ENCODE results near the gene PDGFC. TPM values are rescaled to one million over a fixed set of nuclear protein-coding genes. Genes with fewer than 3 reads are reported as not detected.

Gene PDGFC
- total and polyA plus RNA-seq, 2 of the 8 experiments (the other 6 are each of a cell fraction or from before 2014, with no cell fraction given) = 0.65 to 2.7 TPM

- H3K27ac ChIP-seq (ENCODE audit: low read depth, low read length) = no peak overlapping the region
- ChIA-PET POLR2A (ENCODE audit: partially characterized antibody) (no interaction called here), CTCF (ENCODE audit: partially characterized antibody) (no interaction called here)
- no peaks in the 10 kb centered on the region for H3K79me2 ChIP-seq (ENCODE audit: control insufficient read depth in 1 of 2, insufficient read depth in 2 of 2, low read length in 2 of 2)
- no peak overlapping the region for H3K23ac ChIP-seq (ENCODE audit: insufficient read length)
- no peak for FAIRE-seq
- H2BK12ac ChIP-seq (ENCODE audit: low read depth, low read length) = no peak overlapping the region
- no peak overlapping the region for H2BK5ac ChIP-seq (ENCODE audit: low read depth, low read length)
- H4K20me1 ChIP-seq (replicated peaks in 1 of 2; ENCODE audit: control insufficient read depth in 1 of 2, insufficient read depth in 2 of 2, low read length in 2 of 2) = no peaks in the 10 kb centered on the region
- H3K4me1 ChIP-seq (replicated peaks in 1 of 4; ENCODE audit: control insufficient read depth in 3 of 4, insufficient read depth in 4 of 4, low read length in 3 of 4) = peaks cover 4 to 8% (median 5%) of the 10 kb centered on the region in 4 experiments; a peak in 4 of 7 replicates
- H3K9me3 ChIP-seq (ENCODE audit: insufficient read depth in 2 of 2, low read depth in 1 of 2, low read length in 1 of 2) = no peaks in the 10 kb centered on the region
- no peak overlapping the region for H3K9ac ChIP-seq (replicated peaks in 1 of 4; ENCODE audit: extremely low read depth in 1 of 4, low read depth in 3 of 4, low read length in 3 of 4)
- H3K4me3 ChIP-seq (ENCODE audit: extremely low read depth in 1 of 4, insufficient read depth in 2 of 4, low read depth in 3 of 4, low read length in 4 of 4) = no peak overlapping the region
- no peak for TF ChIP-seq KDM4A (IDR thresholded peaks at IDR 0.05; ENCODE audit: low read depth, low read length, severe bottlenecking)
- no peak for TF ChIP-seq EP300 (IDR thresholded peaks at IDR 0.05; ENCODE audit: borderline replicate concordance in 1 of 2, low read depth in 2 of 2, low read length in 2 of 2)
- no peak for TF ChIP-seq HDAC6 (IDR thresholded peaks at IDR 0.05; ENCODE audit: low read depth, low read length)
- no peak for TF ChIP-seq NRF1 (IDR thresholded peaks at IDR 0.05; ENCODE audit: low read depth, low read length)
- no peak for TF ChIP-seq KDM5A (IDR thresholded peaks at IDR 0.05; ENCODE audit: low read length)
- no peak for TF ChIP-seq PHF8 (conservative IDR thresholded peaks at IDR 0.05; ENCODE audit: low read depth, low read length)
- DNase-seq (ENCODE audit: low read depth in 1 of 2, low spot score in 2 of 2) = no peak
- no peak overlapping the region for H2BK120ac ChIP-seq (replicated peaks; ENCODE audit: low read depth, low read length)
- no peak overlapping the region for H4K5ac ChIP-seq (ENCODE audit: insufficient read length, low read depth, low read length)
- H2BK20ac ChIP-seq (ENCODE audit: low read length) = no peak overlapping the region
- no peak overlapping the region for H4K91ac ChIP-seq (replicated peaks; ENCODE audit: insufficient read length, low read length)
- no peak overlapping the region for H2BK15ac ChIP-seq (ENCODE audit: low read length)
- H3K23me2 ChIP-seq (ENCODE audit: low read depth, low read length) = no peaks in the 10 kb centered on the region
- H2AK5ac ChIP-seq (ENCODE audit: low read depth, low read length) = no peak overlapping the region
- H3K4ac ChIP-seq (replicated peaks; ENCODE audit: insufficient read length, low read depth, low read length) = no peak overlapping the region
- no peaks in the 10 kb centered on the region for H3K36me3 ChIP-seq (ENCODE audit: control insufficient read depth in 2 of 4, insufficient read depth in 4 of 4, low read length in 3 of 4)
- H3K18ac ChIP-seq (ENCODE audit: extremely low read depth, low read length) = no peak overlapping the region
- H3K4me2 ChIP-seq (ENCODE audit: insufficient read depth in 1 of 2, low read depth in 2 of 2, low read length in 2 of 2) = no peak overlapping the region
- H3K79me1 ChIP-seq (ENCODE audit: low read depth, low read length) = no peaks in the 10 kb centered on the region
- H3K14ac ChIP-seq (ENCODE audit: insufficient read length) = no peak overlapping the region
- H3K56ac ChIP-seq (replicated peaks; ENCODE audit: insufficient read length, low read depth, low read length) = no peak overlapping the region
- peaks cover 0 to 1% (median 0%) of the 10 kb centered on the region in 4 experiments; a peak in 1 of 7 replicates for H3K27me3 ChIP-seq (replicated peaks in 1 of 4; ENCODE audit: control insufficient read depth in 3 of 4, extremely low read depth in 1 of 4, insufficient read depth in 3 of 4, low read length in 3 of 4)
- no peak overlapping the region for H4K8ac ChIP-seq (ENCODE audit: extremely low read depth, insufficient read depth, low read length)
- H2AFZ ChIP-seq (ENCODE audit: low read length) = no peak overlapping the region
- 86% methylated on average over 3 of the region's 3 CpGs; no CpG with 5 or more reads in 1 of the 2 experiments for WGBS, 2 experiments (ENCODE audit: extremely low coverage in 1 of 2, insufficient coverage in 1 of 2, insufficient read length in 1 of 2, insufficient replicate concordance in 2 of 2, low coverage in 1 of 2, low lambda C conversion rate in 2 of 2, missing lambda C conversion rate in 1 of 2)
Measured at GRCh38 chr4:157018920-157019490, 47.4 kb upstream of the PDGFC start.
